Measurements from ENCODE around the gene MS4A6E.

- no peak for TF ChIP-seq CTCF (IDR thresholded peaks at IDR 0.05)
- no peak for TF ChIP-seq POLR2A (IDR thresholded peaks at IDR 0.05)
These were observed 40.8 kb downstream of the MS4A6E start for GRCh38 chr11:60367896-60368295.
